GM20431 (cell line): ENCODE measurements around the gene PIK3CB.
"Not testable (repeated sequence)": the region's sequence is repeated elsewhere in the genome, so short reads cannot be mapped to it uniquely, and the experiment has no call there.

Experiments used
- in situ Hi-C: fragments of 300-500 bp; cut with MseI, MboI; formaldehyde crosslinking; loops from one replicate; pipeline ENCODE4 v1.15.0; 2020; ENCODE audit warnings: low sequenced_read_pairs; ENCODE audit not compliant: unreplicated experiment

PIK3CB gene

DNA sequence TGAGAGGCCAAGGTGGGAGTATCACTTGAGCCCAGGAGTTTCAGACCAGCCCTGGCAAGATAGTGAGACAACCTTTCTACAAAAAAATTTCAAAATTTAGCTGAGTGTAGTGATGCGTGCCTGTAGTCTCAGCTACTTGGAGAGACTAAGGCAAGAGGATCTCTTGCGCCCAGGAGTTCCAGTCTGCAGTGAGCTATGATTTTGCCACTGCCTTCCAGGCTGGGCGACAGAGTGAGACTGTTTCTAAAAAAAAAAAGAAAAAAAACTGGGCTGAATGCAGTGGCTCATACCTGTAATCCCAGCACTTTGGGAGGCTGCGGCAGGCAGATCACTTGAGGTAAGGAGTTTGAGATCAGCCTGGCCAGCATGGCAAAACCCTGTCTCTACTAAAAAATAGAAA lies 14.0 kb upstream of the PIK3CB start:
- in situ Hi-C loops, result no loop called here

GRCh38 chr3:138846824-138847223 lies 12.1 kb upstream of the PIK3CB start:
- in situ Hi-C loops, result not testable (repeated sequence)

DNA sequence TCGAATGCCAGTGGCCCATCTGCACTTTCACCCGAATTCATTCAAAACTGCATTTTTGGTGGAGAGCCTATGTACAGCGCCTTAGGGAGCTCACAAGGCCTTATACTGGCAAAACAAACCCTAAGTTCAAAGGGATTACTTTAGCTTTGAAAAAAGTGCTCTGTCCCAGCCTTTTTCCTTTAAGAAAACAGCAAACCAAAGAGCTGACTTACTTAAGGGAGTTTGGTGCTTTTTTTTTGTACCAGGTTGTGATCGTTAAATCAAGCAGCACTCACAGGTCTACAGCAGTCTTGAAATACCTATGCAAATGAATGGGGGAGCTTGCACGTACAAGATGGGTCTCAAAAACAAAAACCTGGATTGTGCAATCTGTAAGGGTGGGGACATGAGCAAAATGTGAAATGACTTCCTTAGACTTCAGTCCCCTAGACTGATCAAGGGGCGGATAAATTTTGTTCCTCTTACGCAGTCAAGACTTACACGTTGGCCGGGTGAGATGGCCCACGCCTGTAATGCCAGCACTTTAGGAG lies 11.6 kb upstream of the PIK3CB start:
- in situ Hi-C loops, result no loop called here

DNA sequence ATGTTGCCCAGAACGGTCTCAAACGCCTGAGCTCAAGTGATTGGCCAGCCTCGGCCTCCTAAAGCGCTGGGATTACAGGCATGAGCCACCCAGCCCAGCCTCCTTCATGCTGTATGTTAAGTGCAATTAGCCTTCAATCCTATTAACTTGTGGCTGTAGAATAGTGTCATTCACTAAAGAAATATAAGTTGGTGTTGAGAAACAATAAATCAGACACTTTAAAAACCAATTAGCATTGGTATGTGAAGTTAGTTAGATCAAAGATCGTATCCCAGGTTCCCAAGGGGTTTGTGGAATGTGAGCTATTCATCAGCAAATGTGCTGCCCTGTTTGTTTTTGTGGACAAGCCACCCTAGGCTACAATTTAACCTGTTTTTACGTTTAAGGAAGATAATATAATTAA lies 11.0 kb upstream of the PIK3CB start:
- in situ Hi-C loops, result no loop called here

GRCh38 chr3:138845181-138845601 lies 10.5 kb upstream of the PIK3CB start:
- in situ Hi-C loops, result no loop called here

DNA sequence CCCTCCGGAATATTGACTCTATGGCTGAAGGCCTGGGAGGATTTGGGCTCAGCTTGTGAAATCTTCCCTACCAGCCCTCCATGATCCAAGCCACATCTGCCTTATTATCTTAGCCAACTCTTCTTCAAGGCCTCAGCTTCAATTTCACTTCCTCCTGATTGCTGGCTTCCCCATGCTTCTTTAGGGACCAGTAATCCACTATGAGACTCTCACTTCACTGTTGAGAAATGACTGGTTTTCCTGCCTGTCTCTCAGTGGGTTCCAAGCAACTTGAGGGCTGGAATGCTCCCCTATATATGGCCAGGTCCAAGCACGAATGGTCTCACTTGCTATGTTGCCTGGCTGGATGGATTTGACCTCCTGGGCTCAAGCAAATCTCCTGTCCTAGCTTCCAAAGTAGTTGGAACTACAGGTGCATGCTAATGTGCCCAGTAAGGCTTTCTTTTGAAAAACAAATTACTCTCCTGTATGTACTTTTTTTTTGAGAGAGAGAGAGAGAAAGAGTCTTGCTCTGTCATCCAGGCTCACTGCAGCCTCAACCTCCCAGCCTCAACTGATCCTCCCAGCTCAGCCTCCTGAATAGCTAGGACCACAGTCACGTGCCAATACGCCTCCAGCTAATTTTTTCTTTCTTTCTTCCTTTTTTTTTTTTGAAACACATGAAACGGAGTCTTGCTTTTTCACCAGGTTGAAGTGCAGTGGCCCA lies 7.9 kb upstream of the PIK3CB start:
- in situ Hi-C loops, result no loop called here

GRCh38 chr3:138838385-138838784 lies 3.7 kb upstream of the PIK3CB start:
- in situ Hi-C loops, result not testable (repeated sequence)

DNA sequence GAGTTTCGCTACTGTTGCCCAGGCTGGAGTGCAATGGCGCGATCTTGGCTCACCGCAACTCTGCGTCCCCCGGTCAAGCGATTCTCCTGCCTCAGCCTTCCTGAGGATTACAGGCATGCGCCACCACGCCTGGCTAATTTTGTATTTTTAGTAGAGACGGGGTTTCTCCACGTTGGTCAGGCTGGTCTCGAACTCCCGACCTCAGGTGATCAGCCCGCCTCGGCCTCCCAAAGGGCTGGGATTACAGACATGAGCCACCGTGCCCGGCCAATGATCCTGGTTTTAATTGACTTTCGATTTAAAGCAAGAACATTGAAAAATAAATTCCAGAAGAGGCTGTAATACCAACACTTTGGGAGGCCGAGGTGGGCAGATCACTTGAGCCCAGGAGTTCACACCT lies 1.1 kb upstream of the PIK3CB start:
- in situ Hi-C loops, result not testable (repeated sequence)

DNA sequence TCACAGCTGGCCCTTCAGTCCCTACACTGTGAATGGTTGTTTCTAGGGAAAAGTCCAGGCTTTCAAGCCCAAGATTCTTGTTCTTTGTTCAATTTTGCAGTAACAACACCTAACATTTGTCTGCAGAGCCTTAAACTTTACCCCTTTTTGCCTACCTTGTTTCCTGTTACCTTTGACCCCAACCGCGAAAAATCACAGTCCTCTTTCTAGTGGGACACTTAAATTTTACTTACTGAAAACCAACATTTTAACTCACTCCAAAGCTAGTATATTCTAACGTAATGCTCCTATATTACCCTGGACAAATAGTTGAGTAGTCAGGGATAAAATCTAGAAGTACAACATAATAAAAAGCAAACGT lies 649 bp upstream of the PIK3CB start:
- in situ Hi-C loops, result no loop called here

- in situ Hi-C loops, result no loop called here
Observed at GRCh38 chr3:138833899-138834595, 681 bp downstream of the PIK3CB start.

GRCh38 chr3:138832473-138833057 lies 2.2 kb downstream of the PIK3CB start:
- in situ Hi-C loops, result not testable (repeated sequence)

DNA sequence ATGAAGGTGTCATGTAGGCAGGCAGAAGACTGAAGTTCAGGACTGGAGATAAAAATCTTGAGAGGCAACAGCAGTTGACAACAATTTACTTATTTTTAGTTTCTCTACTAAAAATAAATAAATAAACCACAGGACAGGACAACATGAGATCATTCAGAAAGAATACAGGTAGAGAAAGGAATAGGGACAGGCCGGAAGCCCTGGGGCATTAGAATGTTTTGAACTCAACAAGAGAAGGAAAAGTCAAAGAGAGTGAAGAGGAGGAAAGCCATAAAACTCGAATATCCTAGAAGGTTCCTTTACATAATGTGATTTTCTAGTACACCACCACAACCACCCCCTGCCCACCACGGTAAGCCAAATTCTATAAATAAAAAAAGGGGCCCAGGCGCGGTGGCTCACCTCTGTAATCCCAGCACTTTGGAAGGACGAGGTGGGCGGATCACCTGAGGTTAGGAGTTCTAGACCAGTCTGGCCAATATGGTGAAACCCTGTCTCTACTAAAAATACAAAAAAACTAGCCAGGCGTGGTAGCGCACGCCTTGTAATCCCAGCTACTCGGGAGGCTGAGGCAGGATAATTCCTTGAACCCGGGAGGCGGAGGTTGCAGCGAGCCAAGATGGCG lies 4.7 kb downstream of the PIK3CB start:
- in situ Hi-C loops, result no loop called here

- in situ Hi-C loops, result no loop called here
Observed at GRCh38 chr3:138829097-138829496, 5.6 kb downstream of the PIK3CB start.

- in situ Hi-C loops, result no loop called here
Observed at GRCh38 chr3:138827222-138827621, 7.5 kb downstream of the PIK3CB start.

DNA sequence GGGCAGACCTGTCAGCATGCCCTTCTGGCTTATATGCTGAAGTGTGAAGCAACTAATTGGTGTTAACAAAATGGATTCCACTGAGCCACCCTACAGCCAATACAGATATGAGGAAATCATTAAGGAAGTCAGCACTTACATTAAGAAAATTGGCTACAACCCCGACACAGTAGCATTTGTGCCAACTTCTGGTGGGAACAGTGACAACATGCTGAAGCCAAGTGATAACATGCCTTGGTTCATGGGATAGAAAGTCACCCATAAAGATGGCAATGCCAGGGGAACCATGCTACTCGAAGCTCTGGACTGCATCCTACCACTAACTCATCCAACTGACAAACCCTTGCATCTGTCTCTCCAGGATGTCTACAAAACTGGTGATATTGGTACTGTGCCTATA lies 9.4 kb downstream of the PIK3CB start:
- in situ Hi-C loops, result no loop called here

GRCh38 chr3:138824114-138824506 lies 10.6 kb downstream of the PIK3CB start:
- in situ Hi-C loops, result no loop called here

DNA sequence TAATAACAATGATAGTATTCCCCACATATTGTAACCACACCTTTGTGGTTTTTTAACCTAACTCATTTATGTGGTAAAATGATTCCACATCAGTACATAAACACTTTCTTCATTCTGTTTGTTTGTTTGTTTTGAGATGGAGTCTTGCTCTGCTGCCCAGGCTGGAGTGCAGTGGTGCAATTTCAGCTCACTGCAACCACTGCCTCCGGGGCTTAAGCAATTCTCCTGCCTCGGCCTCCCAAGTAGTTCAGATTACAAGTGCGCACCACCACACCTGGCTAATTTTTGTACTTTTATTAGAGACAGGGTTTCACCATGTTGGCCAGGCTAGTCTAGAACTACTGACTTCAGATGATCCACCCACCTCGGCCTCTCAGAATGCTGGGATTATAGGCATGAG lies 14.3 kb downstream of the PIK3CB start:
- in situ Hi-C loops, result not testable (repeated sequence)

DNA sequence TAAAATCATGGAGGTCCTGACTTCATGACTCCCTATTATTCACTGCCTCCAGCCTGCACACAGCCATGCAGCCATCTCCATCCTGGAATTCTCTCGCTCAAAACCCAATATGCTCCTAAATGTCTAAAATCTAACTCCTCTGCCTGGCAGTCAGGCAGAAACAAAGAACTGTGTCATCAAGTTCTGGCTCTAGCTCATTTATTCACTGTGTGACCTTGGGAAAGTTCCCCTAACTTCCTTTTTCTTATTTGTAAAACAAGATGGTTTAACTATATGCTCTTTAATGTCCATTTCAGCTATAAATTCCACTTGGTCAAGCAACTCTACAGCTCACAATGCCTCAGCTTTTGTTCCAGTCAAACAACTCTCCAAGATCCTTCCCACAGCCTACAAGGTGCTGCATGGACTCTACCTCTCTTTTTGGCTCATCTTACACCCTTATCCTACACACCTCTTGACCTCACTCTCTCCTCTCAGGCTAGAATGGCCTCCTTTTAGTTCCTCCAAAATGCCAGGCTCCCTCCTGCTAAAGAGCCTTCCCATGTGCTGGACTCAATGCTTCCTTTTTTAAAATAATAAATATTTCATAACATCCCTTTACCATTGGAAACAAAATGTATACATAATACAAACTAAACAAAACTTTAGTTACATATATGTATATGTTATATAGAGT lies 16.4 kb downstream of the PIK3CB start:
- in situ Hi-C loops, result no loop called here

DNA sequence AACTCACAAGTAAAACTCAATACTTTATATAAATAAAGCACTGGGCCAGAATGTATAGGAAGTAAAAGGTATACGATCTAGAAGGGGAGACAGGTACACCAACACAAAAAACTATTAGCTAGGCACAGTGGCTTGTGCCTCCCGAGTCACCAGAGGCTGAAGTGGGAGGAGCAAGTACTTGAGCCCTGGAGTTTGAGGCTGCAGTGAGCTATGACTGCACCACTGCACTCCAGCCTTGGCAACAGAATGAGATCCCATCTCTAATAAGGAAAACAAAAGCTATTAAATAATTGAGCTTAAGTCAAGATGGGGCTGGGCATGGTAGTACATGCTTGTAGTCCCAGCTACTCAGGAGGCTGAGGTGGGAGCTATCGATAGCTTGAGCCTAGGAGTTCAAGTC lies 17.0 kb downstream of the PIK3CB start:
- in situ Hi-C loops, result no loop called here

- in situ Hi-C loops, result no loop called here
Observed at GRCh38 chr3:138812806-138813205, 21.9 kb downstream of the PIK3CB start.
